Aorta (tissue), 5 donors: ENCODE data around the gene USP48. TPM values are rescaled to one million over a fixed set of nuclear protein-coding genes. Genes with fewer than 3 reads are reported as not detected.
A peak's percentile ranks its signal among the peaks of the same experiment; 100 is the strongest.

Source experiments
- ATAC-seq: fragments of 200-7000 bp; cut with Tn5 transposase; one replicate; pipeline ENCODE4 v1.9.1; 2022; ENCODE audit warnings: moderate library complexity; ENCODE audit not compliant: low FRiP score
- DNase-seq, 2 donors: peaks; one replicate each; pipeline ENCODE4 v3.0.0-alpha.2; 2020
- H3K27ac ChIP-seq, 2 donors: one replicate each; pipeline ENCODE4 v1.5.1; 2013; ENCODE audit warnings: low read length in 2 of 2, mild to moderate bottlenecking in 2 of 2, moderate library complexity in 2 of 2, control low read depth in 1 of 2, inconsistent platforms in 1 of 2, low read depth in 1 of 2
- H3K27me3 ChIP-seq, 2 donors: one replicate each; pipeline ENCODE4 v1.6.1; 2013; ENCODE audit warnings: control low read depth in 1 of 2, low read length in 1 of 2, mild to moderate bottlenecking in 1 of 2, moderate library complexity in 1 of 2; ENCODE audit not compliant: insufficient read depth in 2 of 2, control insufficient read depth in 1 of 2
- H3K36me3 ChIP-seq, 2 donors: one replicate each; pipeline ENCODE4 v1.6.1; 2013; ENCODE audit warnings: control low read depth in 1 of 2, low read length in 1 of 2, mild to moderate bottlenecking in 1 of 2; ENCODE audit not compliant: insufficient read depth in 2 of 2, control insufficient read depth in 1 of 2
- H3K4me1 ChIP-seq, 2 donors: one replicate each; pipeline ENCODE4 v1.6.1; 2013; ENCODE audit warnings: low read length in 2 of 2, control low read depth in 1 of 2, mild to moderate bottlenecking in 1 of 2, moderate library complexity in 1 of 2; ENCODE audit not compliant: insufficient read depth in 2 of 2, control insufficient read depth in 1 of 2
- H3K4me3 ChIP-seq, 2 donors: one replicate each; pipeline ENCODE4 v1.5.1; 2013; ENCODE audit warnings: low read length in 2 of 2, control low read depth in 1 of 2, mild to moderate bottlenecking in 1 of 2
- H3K9me3 ChIP-seq: one replicate; pipeline ENCODE4 v1.6.1; 2013; ENCODE audit warnings: mild to moderate bottlenecking, low read length; ENCODE audit not compliant: control insufficient read depth
- WGBS, 2 donors: extraction: QIAGEN DNeasy Blood & Tissue Kit; methylation state at CpG; one replicate each; pipeline ENCODE4 v1.1.7; 2013; 5-methylcytosine and 5-hydroxymethylcytosine counted together
- intact Hi-C, 2 donors: fragments of 100-400 bp; cut with DNase I; formaldehyde crosslinking; loops; one replicate each; pipeline versions ENCODE4 v1.14.2 to v1.15.0; 2022
- polyA plus RNA-seq, 2 donors: library from polyadenylated mRNA; stranded (reverse); fragments of 200-250 nt; gene quantifications; one replicate each; pipeline ENCODE4 v1.2.3, GENCODE V29; 2013
- total RNA-seq, 2 donors: library from RNA; stranded (reverse); fragmentation: NEBNext Ultra II Directional; extraction: Animal tissue kit (Norgen Biotek cat#: 25700); gene quantifications; one replicate each; pipeline ENCODE4 v1.2.1, GENCODE V29; 2021
- donor health status: healthy with polysubstance abuse.
- donor health status: Bipolar disorder and iron deficiency.
- donor health status: DM: no; HTN: no; CAD: no.
- donor health status: DM: no; HTN: no; CAD: no.
- donor health status: DM: yes; HTN: yes; CAD: no.

USP48 gene
- total and polyA plus RNA-seq, 4 donors, result 16.2 to 90.1 (median 43.2) TPM

DNA sequence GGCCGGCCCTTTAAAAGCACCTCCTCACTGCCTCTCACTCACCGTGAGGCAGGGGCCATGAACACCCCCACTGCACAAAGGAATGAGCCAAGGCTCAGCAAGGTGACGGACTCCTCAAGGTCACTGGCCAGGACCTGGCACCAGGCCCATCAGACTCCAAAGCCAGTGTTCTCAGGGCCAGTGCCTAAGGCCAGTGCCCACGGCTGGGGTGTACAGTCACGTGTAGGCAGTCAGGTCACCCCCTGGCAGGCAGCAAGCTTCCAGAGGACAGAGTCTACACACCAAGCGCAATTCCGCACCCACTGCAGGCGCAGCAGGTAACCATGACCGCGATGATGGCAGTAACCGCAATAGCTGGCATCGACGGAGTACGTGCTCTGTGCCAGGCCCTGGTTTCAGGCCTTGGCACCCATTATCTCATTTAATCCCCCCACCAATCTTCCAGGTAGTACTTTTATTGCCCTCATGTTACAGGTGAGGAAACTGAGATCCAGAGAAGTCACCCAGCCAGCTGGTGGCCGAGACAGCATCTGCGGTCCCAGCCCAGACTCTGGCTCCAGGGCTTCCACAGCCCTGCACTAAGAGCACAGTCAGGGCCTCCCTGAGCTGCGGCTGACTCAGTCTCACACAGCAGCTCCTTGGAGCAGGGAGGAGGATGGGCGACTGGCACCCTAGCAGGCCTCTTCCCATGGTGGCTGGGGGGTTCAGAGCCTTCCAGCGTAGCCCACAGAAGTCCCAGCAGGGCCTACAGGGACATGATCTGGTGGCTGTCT is 140.8 kb downstream of the USP48 start:
- H3K36me3 ChIP-seq, result no peaks in the 10 kb centered on the region
- 86 to 87% methylated on average over 19 of the region's 19 CpGs for WGBS, 2 donors
- no peak overlapping the region for H3K4me3 ChIP-seq
- H3K4me1 ChIP-seq, result no peaks in the 10 kb centered on the region
- no peaks in the 10 kb centered on the region for H3K27me3 ChIP-seq
- intact Hi-C loops, result no loop called here
- ATAC-seq (no peak), DNase-seq (no peak)
- no peaks in the 10 kb centered on the region for H3K9me3 ChIP-seq
- no peak overlapping the region for H3K27ac ChIP-seq

DNA sequence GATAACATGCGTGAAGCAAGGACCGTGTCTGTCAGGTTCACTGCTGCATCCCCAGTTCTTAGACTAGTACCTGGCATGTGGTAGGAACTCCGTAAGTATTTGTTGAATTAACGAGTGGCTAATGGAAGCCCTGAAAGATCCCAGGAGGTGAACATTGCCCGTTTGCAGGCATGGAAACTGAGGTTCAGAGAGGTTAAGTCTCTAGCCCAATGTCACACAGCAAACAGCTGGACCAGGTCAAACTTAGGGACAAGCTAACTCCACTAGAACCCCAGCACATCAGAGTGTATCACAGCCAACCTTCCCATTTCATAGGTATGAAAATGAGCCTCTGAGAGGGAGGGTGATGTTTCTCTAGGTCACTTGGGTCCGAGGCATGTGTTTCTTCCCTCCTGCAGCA is 141.4 kb downstream of the USP48 start:
- H3K4me1 ChIP-seq, result no peaks in the 10 kb centered on the region
- no peak overlapping the region for H3K4me3 ChIP-seq
- H3K9me3 ChIP-seq, result no peaks in the 10 kb centered on the region
- no peak overlapping the region for H3K27ac ChIP-seq
- no peaks in the 10 kb centered on the region for H3K36me3 ChIP-seq
- no peak for ATAC-seq
- no peak for DNase-seq
- intact Hi-C loops, result no loop called here
- 86 to 87% methylated on average over 6 of the region's 6 CpGs for WGBS, 2 donors
- H3K27me3 ChIP-seq, result no peaks in the 10 kb centered on the region

DNA sequence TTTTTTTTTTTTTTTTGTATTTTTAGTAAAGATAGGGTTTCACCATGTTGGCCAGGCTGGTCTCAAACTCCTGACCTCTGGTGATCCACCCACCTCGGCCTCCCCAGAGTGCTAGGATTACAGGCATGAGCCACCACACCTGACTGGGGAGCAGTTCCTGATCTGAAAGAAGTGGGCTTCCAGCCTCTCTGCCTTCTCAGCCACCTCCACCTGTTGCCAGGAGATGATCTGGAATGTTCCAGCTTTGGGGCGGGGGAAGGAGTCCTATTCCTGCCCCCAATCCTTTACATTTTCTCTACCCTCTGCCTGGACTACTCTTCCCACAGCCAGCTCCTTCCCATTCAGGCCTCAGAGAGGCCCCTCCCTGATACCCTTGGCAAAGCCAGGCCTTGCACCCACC is 141.9 kb downstream of the USP48 start:
- Histone ChIP-seq H3K4me3 (no peak overlapping the region), H3K36me3 (no peaks in the 10 kb centered on the region), H3K27ac (no peak overlapping the region), H3K27me3 (no peaks in the 10 kb centered on the region), H3K9me3 (no peaks in the 10 kb centered on the region), H3K4me1 (no peaks in the 10 kb centered on the region)
- WGBS, 2 donors, result 93 to 97% methylated on average over 2 of the region's 2 CpGs
- intact Hi-C loops, result no loop called here
- DNase-seq, result no peak
- ATAC-seq, result no peak

DNA sequence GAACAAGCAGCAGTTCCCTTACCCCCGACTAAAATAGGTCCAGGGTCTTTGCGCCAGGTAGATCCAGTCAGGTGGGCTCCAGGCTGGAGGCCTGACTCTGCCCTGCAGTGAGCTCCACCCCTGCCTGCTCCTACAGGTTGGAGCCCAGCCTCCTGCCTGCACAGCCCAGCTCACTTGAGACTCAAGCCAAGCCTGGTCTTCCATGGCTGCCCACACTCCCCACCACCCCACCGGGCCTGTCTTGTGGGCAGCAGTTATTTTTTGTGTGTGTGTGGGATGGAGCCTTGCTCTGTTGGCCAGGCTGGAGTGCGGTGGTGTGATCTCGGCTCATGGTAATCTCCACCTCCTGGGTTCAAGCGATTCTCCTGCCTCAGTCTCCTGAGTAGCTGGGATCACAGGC is 142.3 kb downstream of the USP48 start:
- intact Hi-C loops, result no loop called here
- no peaks in the 10 kb centered on the region for H3K36me3 ChIP-seq
- no peak overlapping the region for H3K4me3 ChIP-seq
- no peak overlapping the region for H3K27ac ChIP-seq
- 89 to 95% methylated on average over 6 of the region's 6 CpGs for WGBS, 2 donors
- no peaks in the 10 kb centered on the region for H3K4me1 ChIP-seq
- no peaks in the 10 kb centered on the region for H3K9me3 ChIP-seq
- ATAC-seq (no peak), DNase-seq (no peak)
- no peaks in the 10 kb centered on the region for H3K27me3 ChIP-seq

DNA sequence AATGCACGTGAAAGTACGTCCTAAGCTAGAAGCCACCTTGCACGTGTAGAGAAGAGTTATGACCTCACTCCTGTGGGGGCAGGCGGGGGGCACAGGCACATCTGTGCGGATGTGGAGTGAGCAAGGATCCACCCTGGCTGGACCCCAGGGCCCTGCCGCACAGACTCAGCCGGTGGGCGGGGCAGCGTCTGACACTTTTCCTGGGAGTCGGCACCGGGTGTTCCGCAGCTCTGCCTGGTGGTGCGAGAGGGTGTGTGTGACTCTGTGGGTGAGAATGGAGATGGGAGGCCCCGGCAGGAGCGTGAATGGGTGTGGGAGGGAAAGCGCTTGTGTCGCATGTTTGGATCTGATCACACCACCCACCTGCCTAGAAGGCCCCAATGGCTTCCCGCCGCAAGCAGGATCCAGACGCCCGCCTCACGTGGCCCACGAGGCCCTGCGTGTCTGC is 143.3 kb downstream of the USP48 start:
- Histone ChIP-seq H3K36me3 (no peaks in the 10 kb centered on the region), H3K9me3 (no peaks in the 10 kb centered on the region), H3K4me3 (no peak overlapping the region), H3K27ac (no peak overlapping the region), H3K27me3 (no peaks in the 10 kb centered on the region), H3K4me1 (no peaks in the 10 kb centered on the region)
- intact Hi-C loops, result no loop called here
- ATAC-seq (no peak), DNase-seq (no peak)
- WGBS, 2 donors, result 40 to 59% methylated on average over 24 of the region's 24 CpGs

DNA sequence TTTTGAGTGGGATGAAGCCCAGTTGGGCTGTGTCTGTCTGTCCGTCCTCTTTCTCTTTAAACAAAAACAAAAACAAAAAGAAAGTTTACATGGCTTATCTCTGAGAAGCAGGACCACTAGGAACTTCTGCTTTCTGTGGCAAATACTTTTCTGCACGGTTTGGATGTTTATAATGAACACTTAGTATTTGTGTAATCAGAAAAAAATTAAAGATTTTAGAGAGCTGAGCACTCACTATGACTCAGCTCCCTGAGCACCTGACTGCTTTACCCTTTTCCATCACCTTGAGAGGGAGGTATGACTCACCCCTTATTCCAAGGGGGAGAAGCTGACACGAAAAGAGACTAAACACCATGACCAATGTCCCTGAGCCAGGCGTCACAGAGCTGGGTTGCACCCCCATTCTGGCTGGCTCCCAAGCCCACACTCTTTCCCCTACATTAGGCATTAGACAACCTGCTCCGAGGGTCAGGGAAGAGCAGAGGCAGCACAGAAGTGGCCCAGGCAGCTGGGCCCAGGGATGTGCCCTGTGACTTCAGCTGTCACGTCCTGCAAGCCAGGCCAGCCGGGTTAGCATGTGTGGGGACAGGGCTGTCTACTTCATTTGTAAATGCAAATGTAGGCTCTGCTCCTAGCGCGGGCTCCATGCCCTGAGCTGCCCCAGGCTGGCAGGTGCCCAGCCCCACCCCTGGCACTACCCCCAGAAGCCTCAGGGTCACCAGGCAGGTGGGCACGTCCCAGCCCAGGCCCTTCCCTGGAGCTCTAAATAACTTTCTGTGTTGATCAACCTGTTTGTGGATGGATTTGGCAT is 144.2 kb downstream of the USP48 start:
- no peaks in the 10 kb centered on the region for H3K36me3 ChIP-seq
- ATAC-seq (peak; percentile 21), DNase-seq (no peak)
- H3K4me1 ChIP-seq, result no peaks in the 10 kb centered on the region
- H3K4me3 ChIP-seq, result no peak overlapping the region
- no peaks in the 10 kb centered on the region for H3K27me3 ChIP-seq
- 47 to 55% methylated on average over 10 of the region's 10 CpGs for WGBS, 2 donors
- intact Hi-C loops, result no loop called here
- H3K9me3 ChIP-seq, result no peaks in the 10 kb centered on the region
- H3K27ac ChIP-seq, result no peak overlapping the region

DNA sequence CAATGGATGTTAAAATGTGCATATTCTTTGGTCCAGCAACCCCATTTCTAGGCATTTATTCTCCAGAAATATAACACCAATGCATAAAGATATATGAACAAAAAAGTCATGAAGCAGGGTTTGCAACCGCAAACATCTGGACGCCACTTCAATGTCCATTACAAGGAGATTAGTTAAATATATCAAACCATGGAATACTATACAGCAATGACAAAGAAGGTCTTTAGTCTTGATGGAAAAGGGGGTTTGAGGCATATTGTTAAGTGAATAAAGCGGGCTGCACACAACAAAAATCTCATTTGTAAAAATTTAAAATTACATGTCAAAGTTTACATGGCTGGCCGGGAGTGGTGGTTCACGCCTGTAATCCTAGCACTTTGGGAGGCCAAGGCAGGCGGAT is 145.4 kb downstream of the USP48 start:
- Histone ChIP-seq H3K9me3 (no peaks in the 10 kb centered on the region), H3K4me1 (no peaks in the 10 kb centered on the region), H3K27me3 (no peaks in the 10 kb centered on the region), H3K27ac (no peak overlapping the region), H3K4me3 (no peak overlapping the region), H3K36me3 (no peaks in the 10 kb centered on the region)
- DNase-seq (no peak), ATAC-seq (no peak)
- intact Hi-C loops, result no loop called here
- 94 to 97% methylated on average over 6 of the region's 6 CpGs for WGBS, 2 donors

DNA sequence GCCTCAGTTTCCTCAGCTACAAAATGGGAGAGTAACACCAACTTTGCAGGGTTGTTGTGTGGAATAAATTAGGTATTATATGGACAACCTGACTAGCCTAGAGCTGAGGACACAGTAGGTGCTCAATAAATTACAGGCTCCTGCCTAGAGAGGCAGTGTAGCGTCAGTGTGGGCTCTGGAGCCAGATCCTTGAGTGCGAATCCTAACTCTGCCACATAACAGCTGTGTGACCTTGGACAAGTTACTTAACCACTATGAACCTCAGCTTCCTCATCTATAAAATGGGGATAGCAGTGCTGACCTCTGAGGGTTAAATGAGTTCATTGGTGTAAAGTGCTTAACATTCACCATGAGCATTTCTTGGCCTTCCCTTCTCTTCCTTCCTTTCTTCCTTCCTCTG is 146.9 kb downstream of the USP48 start:
- no peaks in the 10 kb centered on the region for H3K27me3 ChIP-seq
- H3K4me1 ChIP-seq, result no peaks in the 10 kb centered on the region
- WGBS, 2 donors, result 87 to 96% methylated on average over 2 of the region's 2 CpGs
- intact Hi-C loops, result no loop called here
- H3K4me3 ChIP-seq, result no peak overlapping the region
- ATAC-seq, result no peak
- no peak for DNase-seq
- H3K9me3 ChIP-seq, result no peaks in the 10 kb centered on the region
- no peaks in the 10 kb centered on the region for H3K36me3 ChIP-seq
- H3K27ac ChIP-seq, result no peak overlapping the region
